ENCODE data around the gene BRD7. TPM values are rescaled to one million over a fixed set of nuclear protein-coding genes. Genes with fewer than 3 reads are reported as not detected.

BRD7 gene
- total RNA-seq, 1 experiment from 2014 or later, result 66.0 TPM

DNA sequence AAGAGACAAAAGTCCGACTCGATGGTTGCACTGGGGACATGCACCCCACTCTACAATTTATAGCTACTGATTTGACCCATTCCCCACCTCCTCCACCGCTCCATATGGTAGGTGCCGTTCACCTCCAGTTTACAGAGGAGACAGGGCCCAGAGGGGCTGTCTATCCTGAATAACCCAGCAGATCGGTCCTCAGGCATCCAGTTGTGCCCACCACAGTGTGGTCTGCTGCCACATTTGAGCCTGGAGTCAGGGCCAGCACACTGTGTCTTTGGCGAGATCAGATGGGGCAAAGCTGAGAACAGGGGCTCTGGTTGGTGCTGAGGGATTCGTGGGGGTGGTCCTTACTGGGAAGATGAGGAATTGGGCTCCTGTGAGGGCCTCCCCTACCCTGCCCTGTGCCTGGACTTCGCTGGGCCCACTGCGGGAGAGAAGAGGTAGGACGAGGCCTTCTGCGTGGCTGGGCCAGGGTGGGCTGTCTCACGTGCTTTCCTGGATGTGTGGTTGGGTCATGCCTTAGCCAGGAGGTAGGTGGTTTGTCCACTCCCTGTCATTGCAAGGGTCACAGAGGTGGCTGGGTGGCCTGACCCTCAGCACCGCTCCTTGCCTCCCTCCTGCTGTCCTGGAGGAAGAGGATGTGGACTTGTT lies 99.6 kb downstream of the BRD7 start:
- no peaks in the 10 kb centered on the region for H3K27me3 ChIP-seq (ENCODE audit: low read length)
- H3K9me2 ChIP-seq (replicated peaks; ENCODE audit: insufficient read depth, low read length), result no peaks in the 10 kb centered on the region
- no peak overlapping the region for H3K4me2 ChIP-seq (ENCODE audit: low read depth, low read length, poor library complexity, severe bottlenecking)
- no peaks in the 10 kb centered on the region for H3K36me3 ChIP-seq (ENCODE audit: insufficient read depth, low read length)
- H3K9me3 ChIP-seq (ENCODE audit: low read length), result no peaks in the 10 kb centered on the region
- H2AFZ ChIP-seq (ENCODE audit: low read length), result no peak overlapping the region
- no peaks in the 10 kb centered on the region for H3K79me2 ChIP-seq (ENCODE audit: low read length)
- no peak overlapping the region for H3K4me3 ChIP-seq (ENCODE audit: low read length)
- DNase-seq, result no peak
- H3K9ac ChIP-seq (ENCODE audit: low read length), result no peak overlapping the region
- H3K4me1 ChIP-seq (ENCODE audit: low read length), result peaks cover 43% of the 10 kb centered on the region
- no peak overlapping the region for H3K27ac ChIP-seq (ENCODE audit: low read length)
- H4K20me1 ChIP-seq (ENCODE audit: insufficient read depth, low read depth, low read length), result no peaks in the 10 kb centered on the region

DNA sequence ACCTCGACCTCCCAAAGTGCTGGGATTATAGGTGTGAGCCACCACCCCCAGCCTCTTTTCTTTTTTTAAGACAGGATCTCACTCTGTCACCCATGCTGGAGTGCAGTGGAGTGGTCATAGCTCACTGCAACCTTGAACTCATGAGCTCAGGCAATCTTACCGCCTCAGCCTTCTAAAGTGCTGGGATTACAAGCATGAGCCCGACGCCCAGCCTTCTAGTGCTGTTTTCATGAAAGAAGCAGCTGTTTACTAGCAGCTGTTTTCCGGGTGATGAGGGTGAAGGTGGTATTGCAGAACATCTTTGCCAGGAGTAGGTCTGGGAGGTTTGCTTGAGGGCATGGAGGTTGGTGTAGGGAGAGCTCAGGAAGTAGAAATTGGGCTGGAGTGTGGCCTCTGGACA lies 100.4 kb downstream of the BRD7 start:
- DNase-seq, result no peak

DNA sequence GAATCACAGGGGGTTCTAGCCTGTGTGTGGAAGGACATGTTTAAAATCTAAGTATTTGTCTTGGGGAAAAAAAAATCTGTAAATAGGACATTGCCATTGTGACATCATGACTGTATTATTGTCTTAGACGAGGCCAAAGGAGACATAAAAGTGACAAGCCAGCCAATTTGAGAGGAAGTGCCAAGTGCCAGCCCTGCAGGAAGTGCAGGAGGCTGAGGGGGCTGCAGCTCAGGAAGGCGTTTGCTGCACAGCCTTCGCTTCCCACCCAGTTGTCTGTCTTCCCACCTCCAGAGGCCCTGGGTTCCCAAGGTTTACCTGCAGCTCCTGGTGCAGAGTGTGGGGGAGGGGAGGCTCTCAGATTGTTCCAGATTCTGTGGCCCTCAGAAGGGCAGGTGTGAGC lies 101.1 kb downstream of the BRD7 start:
- H3K9me3 ChIP-seq (ENCODE audit: low read length), result no peaks in the 10 kb centered on the region
- H3K4me3 ChIP-seq (ENCODE audit: low read length), result peak overlapping the region; percentile 66; the same call in 1 of the 2 replicates
- H3K79me2 ChIP-seq (ENCODE audit: low read length), result no peaks in the 10 kb centered on the region
- H3K9me2 ChIP-seq (replicated peaks; ENCODE audit: insufficient read depth, low read length), result no peaks in the 10 kb centered on the region
- H3K4me2 ChIP-seq (ENCODE audit: low read depth, low read length, poor library complexity, severe bottlenecking), result peak overlapping the region; percentile 83
- H3K36me3 ChIP-seq (ENCODE audit: insufficient read depth, low read length), result no peaks in the 10 kb centered on the region
- peak overlapping the region; percentile 78; the same call in 1 of the 2 replicates for H3K9ac ChIP-seq (ENCODE audit: low read length)
- peaks cover 34% of the 10 kb centered on the region for H3K4me1 ChIP-seq (ENCODE audit: low read length)
- H3K27me3 ChIP-seq (ENCODE audit: low read length), result no peaks in the 10 kb centered on the region
- H4K20me1 ChIP-seq (ENCODE audit: insufficient read depth, low read depth, low read length), result no peaks in the 10 kb centered on the region
- H3K27ac ChIP-seq (ENCODE audit: low read length), result no peak overlapping the region
- DNase-seq, result no peak
- no peak overlapping the region for H2AFZ ChIP-seq (ENCODE audit: low read length)

More for the DNA sequence above, 100.4 kb downstream of the BRD7 start:
- no peaks in the 10 kb centered on the region for H3K27me3 ChIP-seq (ENCODE audit: low read length)
- no peaks in the 10 kb centered on the region for H3K9me2 ChIP-seq (replicated peaks; ENCODE audit: insufficient read depth, low read length)
- H3K79me2 ChIP-seq (ENCODE audit: low read length), result no peaks in the 10 kb centered on the region
- no peak overlapping the region for H3K4me2 ChIP-seq (ENCODE audit: low read depth, low read length, poor library complexity, severe bottlenecking)
- no peak overlapping the region for H3K27ac ChIP-seq (ENCODE audit: low read length)
- H3K9me3 ChIP-seq (ENCODE audit: low read length), result no peaks in the 10 kb centered on the region
- no peak overlapping the region for H2AFZ ChIP-seq (ENCODE audit: low read length)
- H3K4me3 ChIP-seq (ENCODE audit: low read length), result no peak overlapping the region
- no peaks in the 10 kb centered on the region for H3K36me3 ChIP-seq (ENCODE audit: insufficient read depth, low read length)
- H4K20me1 ChIP-seq (ENCODE audit: insufficient read depth, low read depth, low read length), result no peaks in the 10 kb centered on the region
- H3K4me1 ChIP-seq (ENCODE audit: low read length), result peaks cover 41% of the 10 kb centered on the region
- H3K9ac ChIP-seq (ENCODE audit: low read length), result no peak overlapping the region

DNA sequence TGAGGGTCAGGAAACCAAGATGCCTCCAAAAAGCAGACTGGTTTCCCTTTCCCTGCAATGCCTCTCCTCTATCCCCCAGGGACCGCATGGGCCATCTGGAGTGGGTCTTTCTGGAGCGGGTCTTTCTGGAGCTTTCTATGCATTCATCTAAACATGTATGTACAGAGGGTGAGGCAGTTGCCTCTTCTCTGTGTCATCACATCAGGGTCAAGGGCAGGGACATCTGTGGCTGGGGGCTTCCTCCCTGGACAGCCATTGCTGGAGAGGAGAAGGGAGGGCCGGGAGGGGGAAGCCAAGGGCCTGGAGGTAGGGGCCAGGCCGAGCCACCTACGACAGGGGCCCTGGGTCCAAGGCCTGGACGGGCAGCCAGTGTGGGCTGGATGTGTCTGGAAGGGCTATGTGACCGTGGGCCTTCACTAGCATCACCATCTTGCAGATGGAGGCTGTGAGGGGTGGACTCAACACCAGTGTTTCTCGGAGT lies 101.6 kb downstream of the BRD7 start:
- no peaks in the 10 kb centered on the region for H3K9me2 ChIP-seq (replicated peaks; ENCODE audit: insufficient read depth, low read length)
- H3K9ac ChIP-seq (ENCODE audit: low read length), result peak overlapping the region; percentile 78
- H3K36me3 ChIP-seq (ENCODE audit: insufficient read depth, low read length), result no peaks in the 10 kb centered on the region
- no peaks in the 10 kb centered on the region for H3K27me3 ChIP-seq (ENCODE audit: low read length)
- H3K79me2 ChIP-seq (ENCODE audit: low read length), result no peaks in the 10 kb centered on the region
- DNase-seq, result no peak
- peak overlapping the region; percentile 66 for H3K4me3 ChIP-seq (ENCODE audit: low read length)
- no peak overlapping the region for H3K27ac ChIP-seq (ENCODE audit: low read length)
- peak overlapping the region; percentile 83 for H3K4me2 ChIP-seq (ENCODE audit: low read depth, low read length, poor library complexity, severe bottlenecking)
- no peak overlapping the region for H2AFZ ChIP-seq (ENCODE audit: low read length)
- H3K9me3 ChIP-seq (ENCODE audit: low read length), result no peaks in the 10 kb centered on the region
- no peaks in the 10 kb centered on the region for H4K20me1 ChIP-seq (ENCODE audit: insufficient read depth, low read depth, low read length)
- H3K4me1 ChIP-seq (ENCODE audit: low read length), result peaks cover 33% of the 10 kb centered on the region

DNA sequence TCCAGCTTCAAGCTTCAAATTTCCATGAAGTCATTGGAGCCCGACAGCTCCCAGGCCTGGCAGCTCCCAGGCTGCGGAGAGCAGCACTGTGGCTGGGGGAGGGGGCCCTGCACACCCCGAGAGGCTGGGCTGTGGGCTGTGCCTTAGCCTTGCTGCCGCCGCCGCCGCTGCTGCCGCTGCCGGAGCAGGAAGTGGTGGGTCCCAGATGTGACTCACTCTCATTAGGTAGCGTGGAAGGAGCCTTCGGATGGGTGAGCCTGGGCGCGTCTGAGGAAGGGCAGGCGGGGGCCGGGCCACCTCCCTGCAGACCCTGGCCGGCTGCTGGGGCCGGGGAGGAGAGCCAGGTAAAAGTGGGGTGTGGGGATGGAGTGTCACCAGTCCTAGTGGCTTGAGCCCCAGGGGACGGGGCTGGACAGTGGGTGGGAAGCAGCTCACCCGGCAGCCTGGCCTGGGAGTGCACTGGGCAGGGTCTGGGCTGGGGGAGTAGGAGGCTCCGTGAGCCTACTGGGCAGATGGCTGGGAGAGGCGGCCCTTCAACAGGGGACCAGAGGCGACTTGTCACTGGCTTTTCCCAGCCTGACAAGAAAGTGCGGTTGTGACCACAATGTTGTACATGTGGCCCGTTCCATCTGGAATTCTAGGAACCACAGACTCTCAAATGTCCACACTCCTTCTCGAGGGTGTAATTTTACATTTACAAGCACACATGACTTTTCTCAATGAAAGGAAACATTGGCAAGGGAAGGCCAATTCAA lies 102.3 kb downstream of the BRD7 start, which contains the start of gene ADCY7:
TSS of gene ADCY7 (plus strand) at position 215 of the 755 bp plus-strand sequence. CDS start 21,629 bp downstream, outside the sequence.
- Histone ChIP-seq H3K27me3 (ENCODE audit: low read length) (no peaks in the 10 kb centered on the region), H3K79me2 (ENCODE audit: low read length) (no peaks in the 10 kb centered on the region), H3K4me3 (ENCODE audit: low read length) (peak within 1 kb of the TSS; percentile 66), H3K9me3 (ENCODE audit: low read length) (no peaks in the 10 kb centered on the region), H4K20me1 (ENCODE audit: insufficient read depth, low read depth, low read length) (no peaks in the 10 kb centered on the region), H3K27ac (ENCODE audit: low read length) (no peak within 1 kb of the TSS), H3K4me2 (ENCODE audit: low read depth, low read length, poor library complexity, severe bottlenecking) (peak within 1 kb of the TSS; percentile 83), H3K4me1 (ENCODE audit: low read length) (peaks cover 33% of the 10 kb centered on the region), H3K9ac (ENCODE audit: low read length) (peak within 1 kb of the TSS; percentile 78), H2AFZ (ENCODE audit: low read length) (peak within 1 kb of the TSS; percentile 79), H3K36me3 (ENCODE audit: insufficient read depth, low read length) (no peaks in the 10 kb centered on the region), H3K9me2 (replicated peaks; ENCODE audit: insufficient read depth, low read length) (no peaks in the 10 kb centered on the region)
- DNase-seq, result peak; percentile 91

Small RNAs within 50 kb of the gene (small RNA-seq; reads per million reads assigned to genes)
- gene MIR6771, result not detected

Other genes with a start within 250 kb of the BRD7 start
- 2.5 and 5.2 TPM in 2 replicates for gene TENT4B, start 215.7 kb downstream of the BRD7 start, total RNA-seq (2014; rRNA removed; shearing (Covaris generic); ENCODE audit: low replicate concordance)
- gene ADCY7, start 102.4 kb downstream of the BRD7 start, total RNA-seq (2014; rRNA removed; shearing (Covaris generic); ENCODE audit: low replicate concordance), result 27.5 and 45.5 TPM in 2 replicates
- gene NKD1, start 179.4 kb upstream of the BRD7 start, total RNA-seq (2014; rRNA removed; shearing (Covaris generic); ENCODE audit: low replicate concordance), result not detected in 2 replicates